HG02588 (cell line): ENCODE measurements around the gene OLFML2A.
"Not testable (repeated sequence)": the region's sequence is repeated elsewhere in the genome, so short reads cannot be mapped to it uniquely, and the experiment has no call there.

ENCODE experiments used
- ATAC-seq: cut with Tn5 transposase; IDR thresholded peaks from one replicate; pipeline ENCODE4 v1.9.1; 2021; ENCODE audit warnings: mild to moderate bottlenecking, moderate library complexity; ENCODE audit not compliant: unreplicated experiment

Gene OLFML2A

GRCh38 chr9:124760719-124761118 is 16.2 kb upstream of the OLFML2A start:
- ATAC-seq, result no peak

- ATAC-seq, result no peak
Observed at GRCh38 chr9:124761196-124761595, 15.7 kb upstream of the OLFML2A start.

GRCh38 chr9:124761710-124762109 is 15.2 kb upstream of the OLFML2A start:
- ATAC-seq, result no peak

GRCh38 chr9:124762633-124763032 is 14.3 kb upstream of the OLFML2A start:
- ATAC-seq, result no peak

- ATAC-seq, result no peak
Observed at GRCh38 chr9:124764774-124765438, 12.0 kb upstream of the OLFML2A start.

- ATAC-seq, result no peak
Observed at GRCh38 chr9:124765439-124765835, 11.5 kb upstream of the OLFML2A start.

- ATAC-seq, result no peak
Observed at GRCh38 chr9:124766326-124766725, 10.6 kb upstream of the OLFML2A start.

- ATAC-seq, result no peak
Observed at GRCh38 chr9:124766815-124767554, 9.9 kb upstream of the OLFML2A start.

GRCh38 chr9:124767821-124768220 is 9.1 kb upstream of the OLFML2A start:
- no peak for ATAC-seq

- no peak for ATAC-seq
Observed at GRCh38 chr9:124768334-124768733, 8.6 kb upstream of the OLFML2A start.

- ATAC-seq, result no peak
Observed at GRCh38 chr9:124768750-124769548, 8.0 kb upstream of the OLFML2A start.

GRCh38 chr9:124769549-124770358 is 7.2 kb upstream of the OLFML2A start:
- ATAC-seq, result no peak

GRCh38 chr9:124770359-124771020 is 6.4 kb upstream of the OLFML2A start:
- no peak for ATAC-seq

GRCh38 chr9:124771021-124771866 is 5.7 kb upstream of the OLFML2A start, which contains the start of gene NR6A1:
Gene NR6A1 (minus strand): TSS chr9:124771311.
- peak; percentile 87 for ATAC-seq

- ATAC-seq, result no peak
Observed at GRCh38 chr9:124771867-124772679, 4.9 kb upstream of the OLFML2A start.

- not testable (repeated sequence) for ATAC-seq
Observed at GRCh38 chr9:124772877-124773276, 4.1 kb upstream of the OLFML2A start.

- no peak for ATAC-seq
Observed at GRCh38 chr9:124773473-124774128, 3.3 kb upstream of the OLFML2A start.
